H4 (cell line): Measurements from ENCODE around the gene KCNE3. TPM values are rescaled to one million over a fixed set of nuclear protein-coding genes. Genes with fewer than 3 reads are reported as not detected.
"Not testable (repeated sequence)": the region's sequence is repeated elsewhere in the genome, so short reads cannot be mapped to it uniquely, and the experiment has no call there.

ENCODE experiments used
- DNase-seq: peaks from one replicate; pipeline ENCODE4 v3.0.0-alpha.2; 2015; ENCODE audit warnings: low spot score
- total RNA-seq: library from RNA; depleted of rRNA; stranded (reverse); fragments of >200 nt; shearing (Covaris generic); gene quantifications from 2 replicates; pipeline ENCODE4 v1.2.3, GENCODE V29; 2014; rRNA removed

KCNE3 gene
- total RNA-seq, 1 experiment from 2014 or later = not detected

DNA sequence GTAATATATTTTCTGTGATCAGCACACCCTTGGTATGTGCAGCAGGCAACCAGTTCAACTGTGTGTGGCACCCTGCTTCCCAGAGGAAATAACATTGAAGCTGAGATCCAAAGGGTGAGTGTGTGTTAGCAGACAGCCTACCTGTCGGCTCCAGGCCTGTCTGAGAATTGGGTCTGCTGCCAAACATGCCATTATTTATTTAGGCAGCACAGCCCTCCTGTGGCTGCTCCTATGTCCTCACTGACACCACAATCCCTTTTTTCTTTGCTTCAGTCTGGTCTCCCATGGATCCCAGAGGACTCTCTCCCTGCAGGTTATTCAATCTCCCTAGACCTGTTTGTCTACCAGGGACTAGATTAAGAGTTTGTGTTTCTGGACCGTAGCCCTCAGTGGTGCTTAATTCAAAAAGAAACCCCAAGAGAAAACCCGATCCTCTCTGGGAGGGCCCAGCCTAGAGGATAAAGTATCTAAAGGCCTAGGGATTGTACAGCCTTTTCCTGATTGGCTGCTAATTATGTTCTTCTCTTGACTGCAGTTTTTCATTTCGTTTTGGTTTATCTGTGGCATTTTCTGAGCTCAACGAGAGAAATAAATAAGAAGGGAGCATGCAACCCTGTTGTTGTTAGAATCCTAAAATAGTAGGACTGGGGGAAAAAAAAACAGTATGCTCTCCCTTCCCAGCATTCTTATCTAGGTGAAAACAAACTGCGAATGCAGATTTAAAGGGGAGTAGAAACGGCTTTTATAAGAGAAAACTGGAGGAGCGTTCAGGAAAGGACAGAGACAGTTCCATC, 24.1 kb downstream of the KCNE3 start:
- peak; percentile 33 for DNase-seq

DNA sequence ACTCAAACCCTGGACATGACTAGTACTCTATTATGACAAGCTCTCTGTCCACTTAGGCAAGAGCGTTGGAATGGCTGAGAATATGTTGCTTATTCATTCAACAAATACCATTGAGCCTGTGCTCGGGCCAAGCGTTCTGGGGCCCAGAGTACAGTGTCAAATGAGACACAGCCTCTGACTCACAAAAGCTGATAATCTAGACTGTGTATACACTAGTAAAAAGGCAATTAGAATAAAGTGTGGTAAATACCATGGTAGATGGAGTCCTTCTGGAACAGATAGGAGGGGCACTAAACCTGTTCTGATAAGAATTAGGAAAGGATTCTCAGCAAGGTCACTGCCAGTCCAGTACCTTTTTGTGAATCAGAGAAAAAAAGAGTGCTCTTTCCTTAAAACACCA, 24.7 kb downstream of the KCNE3 start:
- no peak for DNase-seq

GRCh38 chr11:74438681-74439080, 28.7 kb downstream of the KCNE3 start:
- DNase-seq = no peak

- no peak for DNase-seq
These were observed 29.8 kb downstream of the KCNE3 start for GRCh38 chr11:74437441-74438042.

DNA sequence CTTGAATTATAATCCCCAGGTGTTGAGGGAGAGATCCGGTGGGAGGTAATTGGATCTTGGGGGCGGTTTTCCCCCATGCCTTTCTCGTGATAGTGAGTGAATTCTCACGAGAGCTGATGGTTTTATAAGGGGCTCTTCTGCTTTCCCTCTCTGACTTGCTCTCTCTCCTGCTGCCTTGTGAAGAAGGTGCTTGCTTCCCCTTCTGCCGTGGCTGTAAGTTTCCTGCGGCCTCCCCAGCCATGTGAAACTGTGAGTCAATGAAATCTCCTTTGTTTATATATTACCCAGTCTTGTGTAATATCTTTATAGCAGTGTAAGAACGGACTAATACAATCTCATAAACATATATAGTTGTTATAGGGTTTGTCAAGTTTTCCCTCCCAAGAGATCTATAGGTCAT, 32.8 kb downstream of the KCNE3 start:
- peak; percentile 18 for DNase-seq

GRCh38 chr11:74429205-74429604, 38.1 kb downstream of the KCNE3 start:
- DNase-seq = no peak

DNA sequence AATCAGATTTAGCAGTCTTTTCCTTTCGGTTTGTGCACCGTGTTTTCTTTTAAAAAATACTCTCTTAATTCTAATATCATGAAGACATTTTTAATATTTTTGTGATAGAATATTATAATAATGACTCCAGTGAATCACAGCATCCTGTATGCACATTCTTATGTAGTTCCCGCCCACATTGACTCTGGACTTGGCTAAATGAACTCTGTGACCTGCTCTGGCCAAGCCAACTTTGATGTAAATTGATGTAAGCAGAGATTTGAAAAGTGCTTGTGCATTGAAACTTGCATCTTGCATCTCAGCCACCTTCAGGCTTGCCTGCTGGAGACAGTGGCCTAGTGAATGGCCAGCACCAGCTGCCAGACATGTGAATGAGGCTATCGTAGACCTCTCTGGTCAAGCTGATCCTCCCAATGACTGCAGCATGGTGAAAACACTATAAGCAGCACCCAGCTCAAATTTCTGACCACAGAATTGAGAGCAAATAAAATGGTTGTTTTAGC, 39.9 kb downstream of the KCNE3 start:
- DNase-seq = no peak

DNA sequence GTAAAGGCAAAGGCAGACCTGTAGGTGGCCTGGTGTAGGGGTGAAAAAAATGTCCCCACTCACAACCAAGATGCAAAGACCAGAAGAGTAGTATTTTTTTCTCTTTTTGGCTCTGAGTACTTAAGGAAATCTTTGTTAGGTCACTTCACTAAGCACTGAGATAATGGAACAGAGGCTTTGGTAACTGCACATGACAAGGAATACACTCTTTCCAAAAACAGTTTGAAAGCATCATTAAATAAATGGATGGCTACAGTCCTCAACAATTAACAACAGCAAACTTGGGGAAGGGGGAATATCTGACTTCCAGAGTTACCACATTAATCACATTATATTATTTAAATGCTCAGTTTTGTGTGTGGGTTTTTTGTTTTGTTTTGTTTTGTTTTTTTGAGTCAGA, 42.2 kb downstream of the KCNE3 start:
- no peak for DNase-seq

- peak; percentile 75 for DNase-seq
These were observed 48.8 kb downstream of the KCNE3 start for GRCh38 chr11:74418509-74418895.

GRCh38 chr11:74417860-74418508, 49.4 kb downstream of the KCNE3 start:
- DNase-seq = no peak

- peak; percentile 19 for DNase-seq
These were observed 50.0 kb downstream of the KCNE3 start for GRCh38 chr11:74417379-74417804.

DNA sequence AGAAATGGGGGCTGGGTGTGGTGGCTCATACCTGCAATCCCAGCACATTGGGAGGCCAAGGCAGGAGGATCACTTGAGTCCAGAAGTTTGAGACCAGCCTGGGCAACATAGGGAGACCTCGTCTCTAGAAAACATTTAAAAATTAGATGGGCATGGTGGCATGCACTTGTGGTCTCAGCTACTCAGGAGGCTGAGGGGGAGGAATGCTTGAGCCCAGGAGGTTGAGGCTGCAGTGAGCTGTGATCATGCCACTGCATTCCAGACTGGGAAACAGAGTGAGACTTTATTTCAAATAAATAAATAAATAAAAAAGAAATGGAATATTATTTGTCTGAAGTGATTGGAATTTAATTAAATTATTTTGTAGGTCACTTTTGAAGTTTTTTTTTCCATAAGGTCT, 50.4 kb downstream of the KCNE3 start:
- not testable (repeated sequence) for DNase-seq

- no peak for DNase-seq
These were observed 54.5 kb downstream of the KCNE3 start for GRCh38 chr11:74412733-74413359.

GRCh38 chr11:74412321-74412720, 55.0 kb downstream of the KCNE3 start:
- no peak for DNase-seq

DNA sequence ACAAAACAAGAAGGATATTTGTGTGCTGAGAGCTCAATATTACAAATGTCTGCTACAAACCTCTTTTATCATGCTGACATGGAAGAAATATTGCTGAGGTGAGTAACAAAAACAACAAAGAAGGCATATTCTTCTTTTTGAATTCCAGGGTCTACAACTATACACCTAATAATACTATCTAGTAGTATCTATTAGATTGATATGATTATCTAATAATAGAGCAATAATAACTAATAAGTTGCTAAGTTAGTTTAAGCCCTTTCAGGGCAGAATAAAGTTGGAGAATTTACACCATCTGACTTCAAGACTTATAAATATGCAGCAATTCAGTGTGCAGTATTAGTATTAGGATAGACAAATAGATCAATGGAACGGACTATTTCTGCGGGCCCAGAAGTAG, 57.7 kb downstream of the KCNE3 start:
- DNase-seq = no peak

Other genes starting within 250 kb of the KCNE3 start
- gene P4HA3, start 155.9 kb downstream of the KCNE3 start, total RNA-seq = 0.17 and 0.27 TPM in 2 replicates
- 2.2 and 3.7 TPM in 2 replicates for gene PGM2L1, start 69.1 kb downstream of the KCNE3 start, total RNA-seq
- gene LIPT2, start 26.2 kb upstream of the KCNE3 start, total RNA-seq = 8.7 and 10.3 TPM in 2 replicates
- gene POLD3, start 125.0 kb upstream of the KCNE3 start, total RNA-seq = 18.7 and 20.3 TPM in 2 replicates